Astrocyte (in vitro differentiated cells and primary cell): ENCODE measurements around the gene PCCA. TPM values are rescaled to one million over a fixed set of nuclear protein-coding genes. Genes with fewer than 3 reads are reported as not detected.
"Not testable (repeated sequence)": the region's sequence is repeated elsewhere in the genome, so short reads cannot be mapped to it uniquely, and the experiment has no call there.

ENCODE experiments used
- DNase-seq: peaks from one replicate; pipeline ENCODE4 v3.0.0-alpha.2; 2010; ENCODE audit warnings: low read depth
- FAIRE-seq: peaks from 2 replicates; lab custom pipeline; 2011; peaks lifted over from hg19 to GRCh38; lab: Jason Lieb, UNC
- H2AFZ ChIP-seq: 2 replicates; pipeline ENCODE4 v1.6.0; 2012; ENCODE audit warnings: low read depth, low read length, inconsistent platforms
- H3K27ac ChIP-seq: 2 replicates; pipeline ENCODE4 v1.5.1; 2011; ENCODE audit warnings: low read depth, low read length, inconsistent platforms
- H3K27me3 ChIP-seq: 2 replicates; pipeline ENCODE4 v1.6.0; 2011; ENCODE audit warnings: low read length, inconsistent platforms; ENCODE audit not compliant: insufficient read depth
- H3K36me3 ChIP-seq: 2 replicates; pipeline ENCODE4 v1.5.1; 2011; ENCODE audit warnings: low read length, inconsistent platforms; ENCODE audit not compliant: insufficient read depth
- H3K4me1 ChIP-seq: 2 replicates; pipeline ENCODE4 v1.5.1; 2011; ENCODE audit warnings: low read length, inconsistent platforms; ENCODE audit not compliant: insufficient read depth
- H3K4me2 ChIP-seq: 2 replicates; pipeline ENCODE4 v1.6.0; 2012; ENCODE audit warnings: low read length, inconsistent platforms
- H3K4me3 ChIP-seq: 2 replicates; pipeline ENCODE4 v1.5.1; 2011; ENCODE audit warnings: low read depth, mild to moderate bottlenecking, low read length, inconsistent platforms; ENCODE audit not compliant: insufficient read depth
- H3K79me2 ChIP-seq: 2 replicates; pipeline ENCODE4 v1.6.0; 2012; ENCODE audit warnings: mild to moderate bottlenecking, low read length, inconsistent platforms; ENCODE audit not compliant: insufficient read depth
- H3K9ac ChIP-seq: 2 replicates; pipeline ENCODE4 v1.6.0; 2012; ENCODE audit warnings: mild to moderate bottlenecking, low read length, inconsistent platforms
- H3K9me3 ChIP-seq: 2 replicates; pipeline ENCODE4 v1.5.1; 2012; ENCODE audit warnings: low read depth, mild to moderate bottlenecking, low read length, inconsistent platforms; ENCODE audit not compliant: insufficient read depth
- H4K20me1 ChIP-seq: 2 replicates; pipeline ENCODE4 v1.6.0; 2012; ENCODE audit warnings: low read length, inconsistent platforms; ENCODE audit not compliant: insufficient read depth
- H3K27ac Mint-ChIP-seq: one replicate; pipeline ENCODE4 v1.8.0; 2021; ENCODE audit warnings: mild to moderate bottlenecking, mixed read lengths; ENCODE audit not compliant: unreplicated experiment
- H3K27me3 Mint-ChIP-seq: one replicate; pipeline ENCODE4 v1.8.0; 2021; ENCODE audit warnings: low read depth, mixed read lengths; ENCODE audit not compliant: unreplicated experiment
- H3K36me3 Mint-ChIP-seq: one replicate; pipeline ENCODE4 v1.8.0; 2021; ENCODE audit warnings: low read depth, mixed read lengths; ENCODE audit not compliant: unreplicated experiment
- H3K4me1 Mint-ChIP-seq: one replicate; pipeline ENCODE4 v1.8.0; 2021; ENCODE audit warnings: low read depth, mixed read lengths; ENCODE audit not compliant: unreplicated experiment
- H3K4me3 Mint-ChIP-seq: one replicate; pipeline ENCODE4 v1.8.0; 2021; ENCODE audit warnings: mild to moderate bottlenecking, moderate library complexity, mixed read lengths; ENCODE audit not compliant: unreplicated experiment
- H3K9me3 Mint-ChIP-seq: one replicate; pipeline ENCODE4 v1.8.0; 2021; ENCODE audit warnings: mild to moderate bottlenecking, mixed read lengths; ENCODE audit not compliant: unreplicated experiment
- EZH2 ChIP-seq: IDR thresholded peaks from 2 replicates; pipeline ENCODE4 v1.6.1; 2012; ENCODE audit warnings: mild to moderate bottlenecking, low read length, inconsistent platforms; ENCODE audit not compliant: insufficient read depth
- total RNA-seq: library from RNA; stranded (reverse); gene quantifications from 2 replicates; pipeline ENCODE4 v1.2.1, GENCODE V29; 2021
- TF ChIP-seq, protein P1 (sequence below): IDR thresholded peaks from 2 replicates; pipeline ENCODE4 v1.5.1; 2011; ENCODE audit warnings: low read depth, mild to moderate bottlenecking, inconsistent platforms, low read length, moderate library complexity; ENCODE audit not compliant: insufficient read depth

PCCA gene
- total RNA-seq, 1 donor from 2014 or later: 13.9 TPM

DNA sequence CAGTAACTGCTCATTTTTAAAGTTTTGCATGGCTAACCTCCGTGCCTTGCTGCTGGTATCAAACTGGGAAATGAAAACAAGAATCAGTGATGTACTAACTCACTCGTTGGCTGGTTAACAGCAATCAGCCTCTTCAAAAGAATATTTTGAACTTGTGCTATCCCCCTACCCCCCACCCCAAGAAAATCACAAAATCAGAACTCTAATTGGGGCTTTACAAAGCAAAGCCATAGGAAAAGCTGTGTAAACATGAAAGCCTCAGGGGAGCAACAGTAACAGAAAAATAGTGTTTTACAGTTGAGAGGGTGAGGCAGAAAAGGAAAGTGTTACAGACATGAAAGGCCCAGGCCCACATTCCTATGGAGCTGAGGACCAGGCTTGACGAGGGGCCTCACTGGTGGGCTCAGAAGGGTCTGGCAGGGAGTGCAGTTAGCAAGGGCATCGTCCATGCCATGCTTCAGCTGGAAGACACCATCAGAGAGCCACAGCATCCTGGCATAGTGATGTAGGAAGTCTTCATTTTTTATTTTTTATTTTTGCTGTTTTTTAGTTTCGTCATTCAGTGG lies 217.6 kb downstream of the PCCA start:
- TF ChIP-seq, protein P1, sequence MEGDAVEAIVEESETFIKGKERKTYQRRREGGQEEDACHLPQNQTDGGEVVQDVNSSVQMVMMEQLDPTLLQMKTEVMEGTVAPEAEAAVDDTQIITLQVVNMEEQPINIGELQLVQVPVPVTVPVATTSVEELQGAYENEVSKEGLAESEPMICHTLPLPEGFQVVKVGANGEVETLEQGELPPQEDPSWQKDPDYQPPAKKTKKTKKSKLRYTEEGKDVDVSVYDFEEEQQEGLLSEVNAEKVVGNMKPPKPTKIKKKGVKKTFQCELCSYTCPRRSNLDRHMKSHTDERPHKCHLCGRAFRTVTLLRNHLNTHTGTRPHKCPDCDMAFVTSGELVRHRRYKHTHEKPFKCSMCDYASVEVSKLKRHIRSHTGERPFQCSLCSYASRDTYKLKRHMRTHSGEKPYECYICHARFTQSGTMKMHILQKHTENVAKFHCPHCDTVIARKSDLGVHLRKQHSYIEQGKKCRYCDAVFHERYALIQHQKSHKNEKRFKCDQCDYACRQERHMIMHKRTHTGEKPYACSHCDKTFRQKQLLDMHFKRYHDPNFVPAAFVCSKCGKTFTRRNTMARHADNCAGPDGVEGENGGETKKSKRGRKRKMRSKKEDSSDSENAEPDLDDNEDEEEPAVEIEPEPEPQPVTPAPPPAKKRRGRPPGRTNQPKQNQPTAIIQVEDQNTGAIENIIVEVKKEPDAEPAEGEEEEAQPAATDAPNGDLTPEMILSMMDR: no peak
- TF ChIP-seq EZH2: no peak
- H3K27ac ChIP-seq: no peak overlapping the region
- no peaks in the 10 kb centered on the region for H3K27me3 ChIP-seq
- no peak overlapping the region for H3K27ac Mint-ChIP-seq
- no peaks in the 10 kb centered on the region for H3K9me3 ChIP-seq
- no peaks in the 10 kb centered on the region for H3K27me3 Mint-ChIP-seq
- no peaks in the 10 kb centered on the region for H3K4me1 Mint-ChIP-seq
- no peak overlapping the region for H2AFZ ChIP-seq
- no peaks in the 10 kb centered on the region for H3K79me2 ChIP-seq
- no peak overlapping the region for H3K4me3 ChIP-seq
- no peaks in the 10 kb centered on the region for H4K20me1 ChIP-seq
- DNase-seq (no peak), FAIRE-seq (no peak)
- peaks cover 2% of the 10 kb centered on the region for H3K36me3 Mint-ChIP-seq
- no peak overlapping the region for H3K4me2 ChIP-seq
- no peaks in the 10 kb centered on the region for H3K36me3 ChIP-seq
- H3K4me3 Mint-ChIP-seq: no peak overlapping the region
- no peak overlapping the region for H3K9ac ChIP-seq
- H3K9me3 Mint-ChIP-seq: no peaks in the 10 kb centered on the region
- H3K4me1 ChIP-seq: no peaks in the 10 kb centered on the region

DNA sequence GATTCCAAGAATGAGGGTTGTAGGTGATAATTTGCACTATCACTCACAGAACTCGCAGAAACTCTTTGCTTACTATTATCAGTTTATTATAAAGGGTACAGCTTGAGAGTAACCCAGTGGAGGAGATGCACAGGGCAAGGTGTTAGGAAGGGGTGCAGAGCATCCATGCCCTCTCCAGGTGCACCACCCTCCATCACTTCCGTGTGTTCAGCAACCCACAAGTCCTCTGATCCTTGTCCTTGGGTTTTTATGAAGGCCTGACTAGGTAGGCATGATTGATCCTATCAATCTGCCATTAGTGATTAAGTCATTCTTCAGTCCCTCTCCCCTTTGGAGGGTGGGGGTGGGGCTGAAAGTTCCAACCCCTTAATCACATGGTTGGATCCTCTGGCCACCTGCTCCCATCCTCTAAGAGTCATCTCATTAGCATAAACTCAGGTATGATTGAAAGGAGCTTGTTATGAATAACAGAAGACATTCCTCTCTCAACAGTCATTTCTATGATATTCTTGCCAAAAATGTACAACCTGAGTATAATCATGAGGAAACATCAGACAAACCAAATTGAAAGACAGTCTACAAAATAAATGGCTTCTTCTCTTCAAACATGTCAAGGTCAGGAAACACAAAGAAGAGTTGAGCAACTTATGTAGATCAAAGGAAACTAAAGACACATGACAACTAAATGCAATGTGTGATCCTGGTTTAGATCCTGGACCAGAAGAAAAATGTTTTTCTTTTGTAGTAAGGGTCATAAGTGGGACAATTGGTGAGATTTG lies 225.4 kb downstream of the PCCA start:
- Histone ChIP-seq H3K36me3 (no peaks in the 10 kb centered on the region), H3K27ac (no peak overlapping the region), H3K4me1 (no peaks in the 10 kb centered on the region), H3K4me2 (no peak overlapping the region), H3K4me3 (no peak overlapping the region), H2AFZ (no peak overlapping the region), H3K27me3 (no peaks in the 10 kb centered on the region), H3K79me2 (no peaks in the 10 kb centered on the region), H3K9me3 (no peaks in the 10 kb centered on the region), H4K20me1 (no peaks in the 10 kb centered on the region), H3K9ac (no peak overlapping the region)
- H3K27me3 Mint-ChIP-seq: no peaks in the 10 kb centered on the region
- H3K4me1 Mint-ChIP-seq: peaks cover 1% of the 10 kb centered on the region
- FAIRE-seq (no peak), DNase-seq (no peak)
- H3K27ac Mint-ChIP-seq: no peak overlapping the region
- H3K36me3 Mint-ChIP-seq: peaks cover 6% of the 10 kb centered on the region
- H3K9me3 Mint-ChIP-seq: peaks cover 3% of the 10 kb centered on the region
- H3K4me3 Mint-ChIP-seq: no peak overlapping the region
- no peak for TF ChIP-seq EZH2

DNA sequence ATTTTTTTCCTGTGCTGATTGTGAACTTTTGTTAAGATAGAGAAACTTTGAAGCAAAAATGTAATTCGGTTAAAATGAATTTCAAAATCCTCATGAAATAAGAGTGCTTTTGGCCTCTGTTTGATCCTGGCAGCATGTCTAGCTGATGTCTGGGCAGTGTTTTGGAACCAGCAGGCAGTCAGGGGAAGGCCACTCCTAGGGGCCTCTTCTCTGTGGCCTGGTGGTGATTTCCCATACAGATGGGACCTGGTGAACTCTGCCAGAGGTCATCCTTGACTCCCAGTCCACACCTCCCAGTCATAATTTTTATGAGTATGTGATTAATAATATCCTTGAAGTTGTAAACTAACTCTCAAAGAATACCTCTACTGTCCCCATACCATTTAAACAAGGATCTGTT lies 226.6 kb downstream of the PCCA start:
- H3K9me3 Mint-ChIP-seq: peaks cover 3% of the 10 kb centered on the region
- no peak overlapping the region for H3K27ac Mint-ChIP-seq
- H4K20me1 ChIP-seq: no peaks in the 10 kb centered on the region
- no peak overlapping the region for H3K9ac ChIP-seq
- TF ChIP-seq, protein P1: no peak
- TF ChIP-seq EZH2: no peak
- no peak overlapping the region for H3K4me3 ChIP-seq
- H2AFZ ChIP-seq: no peak overlapping the region
- no peak overlapping the region for H3K4me2 ChIP-seq
- no peaks in the 10 kb centered on the region for H3K27me3 ChIP-seq
- H3K79me2 ChIP-seq: no peaks in the 10 kb centered on the region
- no peaks in the 10 kb centered on the region for H3K4me1 ChIP-seq
- no peaks in the 10 kb centered on the region for H3K27me3 Mint-ChIP-seq
- FAIRE-seq (no peak), DNase-seq (no peak)
- H3K4me3 Mint-ChIP-seq: no peak overlapping the region
- no peaks in the 10 kb centered on the region for H3K9me3 ChIP-seq
- H3K4me1 Mint-ChIP-seq: peaks cover 1% of the 10 kb centered on the region
- H3K36me3 ChIP-seq: no peaks in the 10 kb centered on the region
- H3K27ac ChIP-seq: no peak overlapping the region
- peaks cover 6% of the 10 kb centered on the region for H3K36me3 Mint-ChIP-seq

DNA sequence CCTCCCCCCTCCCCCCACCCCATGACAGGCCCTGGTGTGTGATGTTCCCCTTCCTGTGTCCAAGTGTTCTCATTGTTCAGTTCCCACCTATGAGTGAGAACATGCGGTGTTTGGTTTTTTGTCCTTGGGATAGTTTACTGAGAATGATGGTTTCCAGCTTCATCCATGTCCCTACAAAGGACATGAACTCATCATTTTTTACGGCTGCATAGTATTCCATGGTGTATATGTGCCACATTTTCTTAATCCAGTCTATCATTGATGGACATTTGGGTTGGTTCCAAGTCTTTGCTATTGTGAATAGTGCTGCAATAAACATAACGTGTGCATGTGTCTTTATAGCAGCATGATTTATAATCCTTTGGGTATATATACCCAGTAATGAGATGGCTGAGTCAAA lies 229.6 kb downstream of the PCCA start:
- not testable (repeated sequence) for H3K4me2 ChIP-seq, H3K27ac ChIP-seq, H3K9me3 ChIP-seq, H3K27me3 ChIP-seq, H3K9ac ChIP-seq, DNase-seq, H3K4me3 Mint-ChIP-seq, H3K9me3 Mint-ChIP-seq, H2AFZ ChIP-seq, H3K79me2 ChIP-seq, H3K27me3 Mint-ChIP-seq, H3K4me3 ChIP-seq, H3K4me1 ChIP-seq, FAIRE-seq, H3K36me3 ChIP-seq, H3K4me1 Mint-ChIP-seq, H4K20me1 ChIP-seq, H3K36me3 Mint-ChIP-seq, H3K27ac Mint-ChIP-seq
